ENCODE data around the gene MAML2. TPM values are rescaled to one million over a fixed set of nuclear protein-coding genes. Genes with fewer than 3 reads are reported as not detected.

MAML2 gene
- total RNA-seq, 4 donors from 2014 or later = 17.6 to 31.6 (median 25.8) TPM

DNA sequence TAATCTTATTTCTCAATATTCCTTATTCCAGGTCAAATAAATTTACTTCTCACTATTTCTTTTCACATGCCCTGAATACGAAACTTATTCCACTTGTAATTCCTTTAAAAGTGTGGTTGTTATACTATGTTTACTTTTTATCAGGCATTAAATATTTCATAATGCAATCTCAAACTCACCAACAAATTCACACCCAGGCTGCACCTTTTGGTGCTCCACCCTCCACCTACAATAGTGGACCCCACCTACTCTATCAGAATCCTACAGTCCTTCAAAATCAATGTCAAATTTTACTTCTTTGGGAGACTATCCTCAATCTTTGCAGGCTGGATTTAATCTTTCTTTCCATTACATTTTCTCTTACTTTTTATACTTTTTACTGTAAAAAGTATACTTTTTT lies 353.2 kb downstream of the MAML2 start:
- whole genome bisulfite sequencing, 2 donors = 92 to 97% methylated on average over 1 of the region's 1 CpG
- intact Hi-C loops (cut with DNase I; ENCODE audit: low total_unique reads) = no loop called here
- no peak for DNase-seq (ENCODE audit: low spot score in 2 of 2)
- TF ChIP-seq POLR2A (IDR thresholded peaks at IDR 0.05) = no peak
- no peak overlapping the region for H3K4me3 ChIP-seq (ENCODE audit: low read depth, poor library complexity, severe bottlenecking)

- no peak for DNase-seq (ENCODE audit: low spot score in 2 of 2)
- intact Hi-C loops (cut with DNase I; ENCODE audit: low total_unique reads) = no loop called here
- TF ChIP-seq, protein P1, sequence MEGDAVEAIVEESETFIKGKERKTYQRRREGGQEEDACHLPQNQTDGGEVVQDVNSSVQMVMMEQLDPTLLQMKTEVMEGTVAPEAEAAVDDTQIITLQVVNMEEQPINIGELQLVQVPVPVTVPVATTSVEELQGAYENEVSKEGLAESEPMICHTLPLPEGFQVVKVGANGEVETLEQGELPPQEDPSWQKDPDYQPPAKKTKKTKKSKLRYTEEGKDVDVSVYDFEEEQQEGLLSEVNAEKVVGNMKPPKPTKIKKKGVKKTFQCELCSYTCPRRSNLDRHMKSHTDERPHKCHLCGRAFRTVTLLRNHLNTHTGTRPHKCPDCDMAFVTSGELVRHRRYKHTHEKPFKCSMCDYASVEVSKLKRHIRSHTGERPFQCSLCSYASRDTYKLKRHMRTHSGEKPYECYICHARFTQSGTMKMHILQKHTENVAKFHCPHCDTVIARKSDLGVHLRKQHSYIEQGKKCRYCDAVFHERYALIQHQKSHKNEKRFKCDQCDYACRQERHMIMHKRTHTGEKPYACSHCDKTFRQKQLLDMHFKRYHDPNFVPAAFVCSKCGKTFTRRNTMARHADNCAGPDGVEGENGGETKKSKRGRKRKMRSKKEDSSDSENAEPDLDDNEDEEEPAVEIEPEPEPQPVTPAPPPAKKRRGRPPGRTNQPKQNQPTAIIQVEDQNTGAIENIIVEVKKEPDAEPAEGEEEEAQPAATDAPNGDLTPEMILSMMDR (IDR thresholded peaks at IDR 0.05) = no peak
- no peak for TF ChIP-seq POLR2A (IDR thresholded peaks at IDR 0.05)
- WGBS, 2 donors = 90 to 93% methylated on average over 2 of the region's 2 CpGs
- no peak overlapping the region for H3K4me3 ChIP-seq (ENCODE audit: low read depth, poor library complexity, severe bottlenecking)
Observed at GRCh38 chr11:95989076-95989605, 353.9 kb downstream of the MAML2 start.

- no peak overlapping the region for H3K4me3 ChIP-seq (ENCODE audit: low read depth, poor library complexity, severe bottlenecking)
- DNase-seq (ENCODE audit: low spot score in 2 of 2) = no peak
- intact Hi-C loops (cut with DNase I; ENCODE audit: low total_unique reads) = no loop called here
- TF ChIP-seq POLR2A (IDR thresholded peaks at IDR 0.05) = no peak
- TF ChIP-seq, protein P1 (IDR thresholded peaks at IDR 0.05) = no peak
- WGBS, 2 donors = 95 to 96% methylated on average over 1 of the region's 1 CpG
Observed at GRCh38 chr11:95985174-95985808, 357.7 kb downstream of the MAML2 start.

GRCh38 chr11:95984072-95984471 lies 358.9 kb downstream of the MAML2 start:
- intact Hi-C loops (cut with DNase I; ENCODE audit: low total_unique reads) = no loop called here
- no peak overlapping the region for H3K4me3 ChIP-seq (ENCODE audit: low read depth, poor library complexity, severe bottlenecking)
- WGBS, 2 donors = 96 to 99% methylated on average over 2 of the region's 2 CpGs
- DNase-seq (ENCODE audit: low spot score in 2 of 2) = no peak
- TF ChIP-seq, protein P1 (IDR thresholded peaks at IDR 0.05) = no peak
- TF ChIP-seq POLR2A (IDR thresholded peaks at IDR 0.05) = no peak

GRCh38 chr11:95977534-95978174 lies 365.3 kb downstream of the MAML2 start:
- TF ChIP-seq, protein P1 (IDR thresholded peaks at IDR 0.05) = no peak
- TF ChIP-seq POLR2A (IDR thresholded peaks at IDR 0.05) = no peak
- WGBS, 2 donors = 91 to 93% methylated on average over 6 of the region's 6 CpGs
- intact Hi-C loops (cut with DNase I; ENCODE audit: low total_unique reads) = no loop called here
- H3K4me3 ChIP-seq (ENCODE audit: low read depth, poor library complexity, severe bottlenecking) = no peak overlapping the region
- no peak for DNase-seq (ENCODE audit: low spot score in 2 of 2)

- DNase-seq (ENCODE audit: low spot score in 2 of 2) = no peak
- H3K4me3 ChIP-seq (ENCODE audit: low read depth, poor library complexity, severe bottlenecking) = no peak overlapping the region
- 91 to 96% methylated on average over 2 of the region's 2 CpGs for WGBS, 2 donors
- TF ChIP-seq POLR2A (IDR thresholded peaks at IDR 0.05) = no peak
- TF ChIP-seq, protein P1 (IDR thresholded peaks at IDR 0.05) = no peak
- intact Hi-C loops (cut with DNase I; ENCODE audit: low total_unique reads) = no loop called here
Observed at GRCh38 chr11:95976550-95976949, 366.4 kb downstream of the MAML2 start.
